ENCODE data around the gene MYL9.
"Not testable (repeated sequence)": the region's sequence is repeated elsewhere in the genome, so short reads cannot be mapped to it uniquely, and the experiment has no call there.

Gene MYL9

DNA sequence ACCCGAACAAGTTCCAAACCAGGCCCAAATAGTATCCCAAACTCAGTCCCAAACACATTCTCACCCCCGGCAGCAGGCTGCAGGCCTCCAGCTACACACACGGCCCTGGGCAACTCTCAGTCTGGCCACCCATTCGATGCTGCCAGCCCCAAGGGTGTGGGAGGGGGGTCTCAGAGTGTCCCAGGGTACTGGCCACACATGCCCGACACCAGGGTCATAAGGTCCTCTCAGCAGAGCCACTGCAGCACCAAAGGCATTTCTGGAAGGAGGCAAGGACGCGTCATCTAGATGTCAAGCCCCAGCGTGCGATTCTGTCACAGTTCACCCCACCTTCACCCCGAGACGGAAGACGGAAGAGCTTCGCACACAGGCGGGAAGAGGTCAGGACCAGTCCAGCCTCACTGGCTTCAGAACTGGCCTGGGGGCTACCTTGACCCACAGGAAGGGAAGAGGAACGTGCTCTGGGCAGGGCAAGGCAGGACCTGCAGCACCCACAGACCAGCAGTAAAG, 9.5 kb downstream of the MYL9 start:
- ChIA-PET CTCF (interaction anchor here (1.1 to 2.8 kb wide), 4 partner anchors 9 to 337 kb away, joined by 3 to 12 read pairs (median 6); partner anchors contain the start of genes MYL9 and RAB5IF), POLR2A (interaction anchor here (0.6 to 3.3 kb wide), 6 partner anchors 8 to 338 kb away, joined by 3 to 14 read pairs (median 4); partner anchors contain the start of genes MYL9 and RAB5IF)

GRCh38 chr20:36555248-36555647, 13.9 kb downstream of the MYL9 start:
- no peak overlapping the region for H3K4me3 ChIP-seq (ENCODE audit: low read depth, low read length)
- DNase-seq (ENCODE audit: low read depth, low spot score) = no peak
- TF ChIP-seq CTCF (IDR thresholded peaks at IDR 0.05; ENCODE audit: insufficient read depth, low read length, missing control alignments) = no peak
- ChIA-PET CTCF (no interaction called here), POLR2A (interaction anchor here (0.6 kb wide), 1 partner anchor 352 kb away, joined by 3 read pairs; no protein-coding TSS in a partner anchor)

More for the DNA sequence above, 9.5 kb downstream of the MYL9 start:
- DNase-seq (ENCODE audit: low read depth, low spot score) = no peak
- TF ChIP-seq CTCF (IDR thresholded peaks at IDR 0.05; ENCODE audit: insufficient read depth, low read length, missing control alignments) = no peak
- H3K4me3 ChIP-seq (ENCODE audit: low read depth, low read length) = no peak overlapping the region

DNA sequence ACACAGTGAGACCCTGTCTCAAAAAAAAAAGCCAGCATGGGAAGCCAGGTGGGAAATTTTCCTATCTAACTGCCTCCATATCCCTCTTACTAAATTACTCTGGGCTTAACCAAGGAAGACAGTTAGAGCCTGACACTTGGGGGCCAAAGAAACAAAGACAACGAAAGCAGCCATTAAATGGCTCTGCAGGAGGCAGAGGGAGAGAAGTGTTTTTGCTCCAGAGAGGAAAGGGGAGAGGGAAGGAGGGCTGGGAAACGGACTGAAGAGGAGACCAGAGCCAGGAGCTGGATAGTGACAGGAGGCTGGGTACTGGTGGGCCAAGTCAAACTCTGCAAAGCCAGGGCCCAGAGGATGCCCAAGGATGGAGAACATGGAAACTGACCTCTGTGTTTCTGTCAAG, 21.4 kb downstream of the MYL9 start:
- no peak for TF ChIP-seq CTCF (IDR thresholded peaks at IDR 0.05; ENCODE audit: insufficient read depth, low read length, missing control alignments)
- ChIA-PET POLR2A (interaction anchor here (0.6 kb wide), 1 partner anchor 8 kb away, joined by 3 read pairs; no protein-coding TSS in a partner anchor), CTCF (interaction anchor here (1.6 to 6.3 kb wide), 2 partner anchors 8 to 42 kb away, joined by 4 to 58 read pairs; partner anchors contain the start of gene RAB5IF)
- DNase-seq (ENCODE audit: low read depth, low spot score) = no peak
- no peak overlapping the region for H3K4me3 ChIP-seq (ENCODE audit: low read depth, low read length)

DNA sequence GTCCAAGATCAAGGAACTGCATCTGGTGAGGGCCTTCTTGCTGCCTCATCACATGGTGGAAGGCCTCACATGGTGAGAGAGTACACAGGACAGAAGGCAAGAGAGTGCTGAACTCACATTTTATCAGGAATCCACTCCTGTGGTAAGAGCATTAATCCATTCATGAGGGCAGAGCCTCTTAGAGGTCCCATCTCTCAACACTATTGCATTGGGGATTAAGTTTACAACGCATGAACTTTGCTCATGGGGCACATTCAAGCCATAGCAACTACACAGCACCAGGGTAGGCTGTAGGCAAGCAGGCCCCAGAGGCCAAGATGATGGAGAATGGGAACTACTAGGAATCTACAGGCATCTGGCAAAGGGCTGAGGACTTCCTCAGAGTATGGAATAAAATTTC, 22.1 kb downstream of the MYL9 start:
- POLR2A ChIA-PET = no interaction called here
- no peak for TF ChIP-seq CTCF (IDR thresholded peaks at IDR 0.05; ENCODE audit: insufficient read depth, low read length, missing control alignments)
- no peak overlapping the region for H3K4me3 ChIP-seq (ENCODE audit: low read depth, low read length)
- CTCF ChIA-PET = no interaction called here
- DNase-seq (ENCODE audit: low read depth, low spot score) = no peak

DNA sequence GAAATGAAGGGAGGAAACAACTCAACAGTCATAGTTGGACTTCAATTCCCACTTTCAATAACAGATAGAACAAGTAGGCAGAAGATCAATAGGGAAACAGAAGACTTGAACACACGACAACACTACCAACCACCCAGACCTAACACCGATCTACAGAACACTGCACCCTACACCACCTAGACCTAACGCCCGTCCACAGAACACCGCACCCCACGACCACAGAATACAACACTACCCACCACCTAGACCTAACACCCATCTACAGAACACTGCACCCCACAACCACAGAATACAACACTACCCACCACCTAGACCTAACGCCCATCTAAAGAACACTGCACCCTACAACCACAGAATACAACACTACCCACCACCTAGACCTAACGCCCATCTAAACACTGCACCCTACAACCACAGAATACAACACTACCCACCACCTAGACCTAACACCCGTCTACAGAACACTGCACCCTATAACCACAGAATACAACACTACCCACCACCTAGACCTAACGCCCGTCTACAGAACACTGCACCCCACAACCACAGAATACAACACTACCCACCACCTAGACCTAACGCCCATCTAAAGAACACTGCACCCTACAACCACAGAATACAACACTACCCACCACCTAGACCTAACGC, 22.9 kb downstream of the MYL9 start:
- H3K4me3 ChIP-seq (ENCODE audit: low read depth, low read length); CTCF ChIA-PET; POLR2A ChIA-PET; DNase-seq (ENCODE audit: low read depth, low spot score): not testable (repeated sequence)

DNA sequence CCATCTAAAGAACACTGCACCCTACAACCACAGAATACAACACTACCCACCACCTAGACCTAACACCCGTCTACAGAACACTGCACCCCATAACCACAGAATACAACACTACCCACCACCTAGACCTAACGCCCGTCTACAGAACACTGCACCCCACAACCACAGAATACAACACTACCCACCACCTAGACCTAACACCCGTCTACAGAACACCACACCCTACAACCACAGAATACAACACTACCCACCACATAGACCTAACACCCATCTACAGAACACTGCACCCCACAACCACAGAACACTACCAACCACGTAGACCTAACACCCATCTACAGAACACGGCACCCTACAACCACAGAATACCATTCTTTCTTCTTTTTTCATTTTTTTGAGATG, 23.4 kb downstream of the MYL9 start:
- POLR2A ChIA-PET; H3K4me3 ChIP-seq (ENCODE audit: low read depth, low read length); DNase-seq (ENCODE audit: low read depth, low spot score): not testable (repeated sequence)
- CTCF ChIA-PET = interaction anchor here (1.2 kb wide), 1 partner anchor 190 kb away, joined by 3 read pairs; no protein-coding TSS in a partner anchor

- H3K4me3 ChIP-seq (ENCODE audit: low read depth, low read length) = no peak overlapping the region
- POLR2A ChIA-PET = no interaction called here
- TF ChIP-seq CTCF (IDR thresholded peaks at IDR 0.05; ENCODE audit: insufficient read depth, low read length, missing control alignments) = no peak
- no peak for DNase-seq (ENCODE audit: low read depth, low spot score)
- CTCF ChIA-PET = interaction anchor here (0.7 to 1.2 kb wide), 4 partner anchors 16 to 189 kb away, joined by 3 to 4 read pairs (median 3); no protein-coding TSS in a partner anchor
Measured at GRCh38 chr20:36565520-36565919, 24.2 kb downstream of the MYL9 start.

Data from AG04449 (cell line).